Hindlimb muscle (tissue), 1 donor: Measurements from ENCODE around the gene SNU13. TPM values are rescaled to one million over a fixed set of nuclear protein-coding genes. Genes with fewer than 3 reads are reported as not detected.
"Not testable (repeated sequence)": the region's sequence is repeated elsewhere in the genome, so short reads cannot be mapped to it uniquely, and the experiment has no call there.

ENCODE experiments used
- DNase-seq: peaks from one replicate; pipeline ENCODE4 v3.0.0-alpha.2; 2013
- polyA plus RNA-seq: library from polyadenylated mRNA; unstranded; fragments of 120-200 nt; gene quantifications from one replicate; pipeline ENCODE4 v1.2.1, GENCODE V29; 2013; ENCODE audit not compliant: insufficient read length

The SNU13 gene
- polyA plus RNA-seq, 1 donor = 115 TPM

DNA sequence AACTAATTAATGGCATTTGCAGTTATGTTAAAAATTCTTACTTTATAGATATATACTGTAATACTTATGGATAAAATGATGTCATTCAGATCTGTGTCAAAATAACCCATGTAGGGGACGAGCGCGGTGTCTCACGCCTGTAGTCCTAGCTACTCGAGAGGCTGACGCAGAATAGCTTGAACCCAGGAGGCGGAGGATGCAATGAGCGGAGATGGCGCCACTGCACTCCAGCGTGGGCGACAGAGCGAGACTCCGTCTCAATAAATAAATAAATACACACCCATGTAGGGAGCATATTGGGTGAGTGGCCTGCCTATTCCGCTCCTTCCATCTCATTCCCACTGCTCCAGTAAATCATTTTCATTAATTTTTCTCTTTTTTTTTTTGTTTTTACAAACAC is 7.1 kb downstream of the SNU13 start:
- DNase-seq = no peak

DNA sequence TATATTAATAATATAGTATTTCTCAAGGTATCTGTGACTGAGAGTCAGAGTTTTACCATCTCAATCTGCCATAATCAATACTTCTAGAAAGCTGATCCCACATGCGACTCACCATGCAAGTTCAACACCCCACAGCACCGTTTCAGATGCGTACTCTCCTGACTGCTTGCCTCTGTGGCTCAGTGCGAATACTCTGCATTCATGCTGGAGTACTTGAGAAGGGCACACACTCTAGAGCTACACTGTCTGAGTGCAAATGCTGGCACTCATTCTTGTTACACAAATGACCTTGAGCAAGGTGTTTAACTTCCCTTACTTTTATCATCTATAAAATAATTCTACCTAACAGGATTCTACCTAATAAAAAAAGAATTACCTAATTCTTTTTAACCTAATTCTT is 12.5 kb downstream of the SNU13 start:
- DNase-seq = no peak

DNA sequence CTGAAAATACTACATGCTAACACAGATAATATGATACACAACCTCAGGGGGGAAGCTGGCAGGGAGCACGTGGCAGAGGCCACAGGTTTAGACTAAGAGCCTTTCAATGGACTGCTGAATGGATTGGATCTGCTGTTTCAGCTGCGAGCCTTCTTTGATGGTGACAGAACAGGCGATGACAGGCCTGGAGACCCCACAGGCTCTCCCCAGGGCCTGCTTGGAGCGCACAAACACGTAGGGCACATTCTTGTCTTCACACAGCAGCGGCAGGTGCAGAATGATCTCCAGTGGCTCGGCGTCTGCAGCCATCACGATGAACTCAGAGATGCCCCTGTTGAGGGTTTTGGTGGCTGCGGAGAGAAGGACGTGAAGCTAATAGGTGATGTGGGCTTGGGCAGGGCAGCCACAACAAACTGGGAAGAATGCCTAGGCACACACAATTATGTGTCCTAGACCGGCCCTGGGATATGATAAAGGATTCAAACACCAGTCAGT is 13.8 kb downstream of the SNU13 start:
- no peak for DNase-seq

DNA sequence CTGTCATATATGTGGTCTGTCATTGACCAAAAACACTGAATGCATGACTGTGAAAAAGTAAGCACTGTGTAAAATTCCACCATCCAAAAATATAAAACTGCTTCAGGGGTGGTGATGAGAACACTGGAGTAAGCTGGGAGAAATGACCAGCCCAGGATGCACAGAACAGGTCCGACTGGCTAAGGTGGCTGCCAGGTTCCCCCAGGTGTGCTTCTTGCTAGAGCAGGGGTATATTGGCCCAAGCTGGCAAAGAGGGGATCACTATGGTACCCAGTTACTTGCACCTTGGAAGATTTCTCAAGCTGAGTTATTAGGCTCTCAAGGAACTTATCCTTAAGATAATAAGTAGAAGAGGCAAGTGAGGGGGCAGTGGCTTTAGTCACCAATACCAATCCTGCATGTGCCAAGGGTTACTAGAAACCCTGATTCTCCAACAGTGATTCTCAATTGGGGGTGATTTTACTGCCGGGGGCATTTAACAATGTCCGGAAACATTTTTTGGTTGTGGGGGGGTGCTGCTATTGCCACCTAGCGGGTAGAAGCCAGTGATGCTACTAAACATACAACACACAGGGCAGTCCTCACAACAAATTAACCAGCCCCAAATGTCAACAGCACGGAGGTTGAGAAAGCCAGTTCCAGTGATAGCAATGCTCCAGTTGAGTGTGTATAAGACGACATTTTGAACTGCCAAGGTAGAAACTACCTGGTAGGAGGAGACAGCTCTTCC is 15.7 kb downstream of the SNU13 start:
- no peak for DNase-seq

DNA sequence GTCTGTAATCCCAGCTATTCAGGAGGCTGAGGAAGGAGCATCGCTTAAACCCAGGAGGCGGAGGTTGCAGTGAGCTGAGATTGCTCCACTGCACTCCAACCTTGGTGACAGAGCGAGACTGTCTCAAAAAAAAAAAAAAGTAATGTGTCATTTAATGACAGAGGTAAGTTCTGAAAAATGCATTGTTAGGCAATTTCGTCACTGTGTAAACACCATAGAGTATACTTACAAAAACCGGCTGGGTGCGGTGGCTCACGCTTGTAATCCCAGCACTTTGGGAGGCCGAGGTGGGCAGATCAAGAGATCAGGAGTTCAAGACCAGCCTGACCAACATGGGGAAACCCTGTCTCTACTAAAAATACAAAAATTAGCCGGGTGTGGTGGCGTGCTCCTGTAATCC is 16.6 kb downstream of the SNU13 start:
- DNase-seq = not testable (repeated sequence)

DNA sequence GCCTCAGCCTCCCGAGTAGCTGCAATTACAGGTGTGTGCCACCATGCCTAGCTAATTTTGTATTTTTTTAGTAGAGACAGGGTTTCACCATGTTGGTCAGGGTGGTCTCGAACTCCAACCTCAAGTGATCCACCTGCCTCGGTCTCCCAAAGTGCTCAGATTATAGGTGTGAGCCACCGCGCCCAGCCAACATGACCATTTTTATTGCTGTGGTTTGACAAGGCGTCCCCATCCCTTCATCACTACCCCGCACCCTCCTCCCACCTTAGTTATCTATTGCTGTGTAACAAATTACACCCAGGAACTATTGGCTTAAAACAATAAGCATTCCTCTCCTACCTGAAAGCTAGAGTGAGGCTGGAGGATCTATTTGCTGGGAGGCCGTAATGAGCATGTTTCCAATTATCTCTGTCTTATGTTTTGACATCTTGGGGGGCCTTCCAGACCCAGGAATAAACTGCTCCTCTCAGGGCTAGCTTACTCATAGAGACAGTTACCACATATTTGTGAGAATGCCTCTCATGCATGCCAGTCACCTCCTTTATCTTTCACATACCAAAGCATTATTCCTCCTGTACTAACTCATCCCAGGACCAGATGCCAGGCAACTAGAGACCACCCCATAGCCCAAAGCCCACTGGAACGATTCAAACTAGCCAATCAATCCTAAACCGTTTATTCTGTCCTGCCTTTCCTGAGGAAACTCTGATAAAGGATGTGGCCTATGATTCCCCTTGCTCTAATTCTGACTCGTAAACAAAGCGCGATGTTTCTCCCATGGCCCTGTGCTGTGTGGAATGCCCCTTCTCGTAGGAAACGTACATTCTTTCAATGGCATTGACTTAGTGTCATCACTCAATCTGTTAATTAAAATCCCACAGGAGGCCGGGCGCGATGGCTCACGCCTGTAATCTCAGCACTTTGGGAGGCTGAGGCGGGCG is 19.4 kb downstream of the SNU13 start:
- DNase-seq = no peak

DNA sequence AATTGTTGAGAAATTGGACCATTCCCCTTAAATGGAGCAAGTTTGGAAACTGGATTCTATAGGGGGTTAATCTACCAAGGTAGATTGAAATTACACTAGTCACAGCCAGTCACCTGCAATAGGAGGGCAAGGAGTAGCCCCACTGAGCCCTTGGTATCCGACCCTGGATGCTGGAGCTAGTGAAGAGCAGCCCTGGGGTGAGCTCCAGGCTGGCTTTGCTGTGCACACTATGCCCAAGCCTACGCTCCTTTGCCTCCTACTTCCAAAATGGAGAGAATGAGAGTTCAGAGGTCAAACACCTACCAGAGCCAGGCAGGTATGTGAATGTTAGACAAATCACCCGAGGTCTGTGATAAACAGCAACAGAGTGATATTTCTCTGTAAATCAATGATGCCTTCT is 23.7 kb downstream of the SNU13 start:
- no peak for DNase-seq

DNA sequence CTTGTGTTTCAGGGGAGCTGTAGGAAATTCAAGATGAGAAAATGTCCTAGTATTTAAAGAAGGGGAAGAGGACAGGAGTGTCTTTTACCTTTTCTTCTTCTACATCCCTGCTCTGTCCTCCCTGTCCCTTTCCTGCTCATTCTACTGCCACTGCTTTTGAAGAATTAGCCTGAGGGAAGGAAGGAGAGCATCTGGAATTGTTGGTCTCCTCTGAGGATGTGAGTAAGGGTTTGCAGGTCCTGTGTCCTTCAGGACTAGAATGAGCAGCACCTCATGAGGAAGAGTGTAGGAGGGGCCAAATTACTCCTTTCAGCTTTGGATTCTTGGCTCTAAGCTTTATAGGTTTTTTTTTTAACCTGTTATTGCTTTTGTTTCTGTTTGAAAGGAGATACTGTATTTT is 24.2 kb downstream of the SNU13 start:
- no peak for DNase-seq

DNA sequence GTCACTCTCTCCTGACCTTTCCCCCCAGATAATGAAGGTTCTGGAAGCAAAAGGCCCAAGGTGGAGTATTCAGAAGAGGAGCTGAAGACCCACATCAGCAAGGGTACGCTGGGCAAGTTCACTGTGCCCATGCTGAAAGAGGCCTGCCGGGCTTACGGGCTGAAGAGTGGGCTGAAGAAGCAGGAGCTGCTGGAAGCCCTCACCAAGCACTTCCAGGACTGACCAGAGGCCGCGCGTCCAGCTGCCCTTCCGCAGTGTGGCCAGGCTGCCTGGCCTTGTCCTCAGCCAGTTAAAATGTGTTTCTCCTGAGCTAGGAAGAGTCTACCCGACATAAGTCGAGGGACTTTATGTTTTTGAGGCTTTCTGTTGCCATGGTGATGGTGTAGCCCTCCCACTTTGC is 25.1 kb downstream of the SNU13 start:
- not testable (repeated sequence) for DNase-seq

DNA sequence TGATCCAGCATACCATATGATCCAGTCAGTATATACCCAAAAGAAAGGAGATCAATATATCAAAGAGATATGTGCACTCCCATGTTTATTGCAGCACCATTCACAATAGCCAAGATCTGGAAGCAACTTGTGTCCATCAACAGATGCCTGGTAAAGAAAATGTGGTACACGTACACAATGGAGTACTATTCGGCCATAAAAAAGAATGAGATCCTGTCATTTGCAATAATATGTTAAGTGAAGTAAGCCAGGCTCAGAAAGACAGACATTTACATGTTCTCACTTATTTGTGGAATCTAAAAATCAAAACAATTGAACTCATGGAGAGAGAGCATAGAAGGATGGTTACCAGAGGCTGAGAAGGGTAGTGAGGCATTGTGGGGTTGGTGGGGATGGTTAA is 27.0 kb downstream of the SNU13 start:
- no peak for DNase-seq

DNA sequence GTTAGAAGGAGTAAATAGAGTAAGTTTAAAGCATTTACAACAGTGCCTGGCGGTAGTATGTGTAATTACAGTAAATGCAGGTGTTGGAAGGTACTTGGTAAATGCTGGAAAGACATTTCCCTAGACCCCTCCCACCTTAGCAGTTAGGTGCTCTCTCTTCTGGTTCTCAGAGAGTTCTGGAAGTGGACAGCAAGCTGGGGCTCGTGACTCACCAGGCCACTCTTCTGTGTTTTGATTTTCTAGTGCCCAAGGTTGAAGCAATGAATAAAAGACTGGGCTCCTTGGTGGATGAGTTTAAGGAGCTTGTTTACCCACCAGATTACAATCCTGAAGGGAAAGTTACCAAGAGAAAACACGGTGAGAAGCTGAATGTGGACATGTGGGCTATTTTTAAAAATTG is 27.6 kb downstream of the SNU13 start:
- no peak for DNase-seq

DNA sequence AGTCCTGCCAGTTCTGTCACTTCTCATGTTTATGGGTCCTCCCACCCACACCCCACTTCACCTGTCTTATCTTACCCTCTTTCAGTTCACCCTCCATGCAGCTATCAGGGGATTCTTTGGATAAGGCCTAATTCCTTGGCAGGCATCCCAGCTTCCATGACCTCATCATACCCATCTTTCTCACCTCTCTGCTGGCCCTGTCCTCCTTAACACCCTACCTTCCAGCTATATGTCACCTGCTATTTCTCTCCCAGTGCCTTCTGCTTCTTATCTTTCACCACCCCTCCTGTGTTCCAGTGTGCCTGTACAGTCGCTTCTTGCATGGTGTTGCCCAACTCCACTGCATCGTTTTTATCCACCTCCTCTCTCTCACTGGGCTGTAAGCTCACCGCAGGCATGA is 28.3 kb downstream of the SNU13 start:
- DNase-seq = no peak

DNA sequence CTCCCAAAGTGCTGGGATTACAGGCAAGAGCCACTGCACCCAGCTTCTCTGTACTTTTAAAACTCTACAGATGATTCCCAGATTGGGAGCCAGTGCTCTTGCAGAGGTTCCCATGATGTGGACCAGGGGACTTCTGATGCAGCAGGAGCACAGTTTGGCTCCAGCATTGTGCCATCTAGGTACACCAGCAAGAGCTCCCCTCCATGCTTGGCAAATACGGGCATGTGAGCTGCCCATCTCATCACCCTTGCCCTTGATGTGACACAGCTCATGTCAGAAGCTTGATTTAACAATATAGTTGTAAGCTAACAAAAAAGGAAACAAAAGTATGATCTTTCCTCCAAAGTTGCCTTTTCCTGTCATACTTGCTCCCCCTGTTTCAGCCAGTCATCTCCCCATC is 28.7 kb downstream of the SNU13 start:
- no peak for DNase-seq

DNA sequence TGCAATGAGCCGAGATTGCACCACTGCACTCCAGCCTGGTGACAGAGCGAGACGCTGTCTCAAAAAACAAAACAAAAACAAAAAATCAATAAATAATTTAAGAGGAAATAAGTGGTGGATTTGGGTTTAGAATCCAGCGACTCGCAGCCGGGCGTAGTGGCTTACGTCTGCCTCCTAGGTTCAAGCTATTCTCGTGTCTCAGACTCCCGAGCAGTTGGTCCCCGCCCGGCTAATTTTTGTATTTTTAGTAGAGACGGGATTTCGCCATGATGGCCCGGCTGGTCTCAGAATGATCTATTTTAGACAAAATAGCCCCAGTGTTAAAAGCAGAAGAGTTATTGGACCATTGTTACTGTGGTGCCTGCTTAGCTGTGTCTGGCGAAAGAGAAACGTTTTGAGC is 29.8 kb downstream of the SNU13 start:
- no peak for DNase-seq

DNA sequence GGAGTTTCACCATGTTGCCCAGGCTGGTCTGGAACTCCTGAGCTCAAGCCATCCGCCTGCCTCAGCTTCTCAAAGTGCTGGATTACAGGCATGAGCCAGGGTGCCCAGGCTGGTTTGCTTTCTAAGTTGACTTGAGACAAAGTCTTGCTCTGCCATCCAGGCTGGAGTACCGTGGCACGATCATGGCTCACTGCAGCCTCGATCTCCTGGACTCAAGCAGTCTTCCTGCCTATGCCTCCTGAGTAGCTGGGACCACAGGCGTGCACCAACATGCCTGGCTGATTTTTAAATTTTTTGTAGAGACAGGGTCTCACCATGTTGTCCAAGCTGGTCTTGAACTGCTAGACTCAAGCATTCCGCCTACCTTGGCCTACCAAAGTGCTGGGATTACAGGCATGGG is 31.0 kb downstream of the SNU13 start:
- no peak for DNase-seq

DNA sequence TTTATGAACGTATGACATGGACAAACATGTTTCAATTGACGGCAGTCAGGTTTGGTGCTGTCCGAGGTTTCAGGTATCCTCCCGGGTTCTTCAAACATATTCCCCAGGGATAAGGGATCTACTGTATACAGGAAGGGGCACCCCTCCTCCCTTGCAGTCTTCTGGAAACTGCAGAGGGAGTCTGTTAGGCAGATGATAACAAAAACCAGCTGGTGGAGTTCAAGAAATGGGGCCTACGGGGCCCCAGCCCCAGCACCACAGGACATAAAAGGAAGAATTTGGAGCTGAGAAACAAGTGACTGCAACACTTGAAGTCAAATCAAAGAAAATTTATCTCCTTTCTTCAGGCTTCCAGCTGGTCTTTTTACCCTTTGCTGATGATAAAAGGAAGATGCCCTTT is 32.1 kb downstream of the SNU13 start:
- DNase-seq = no peak

DNA sequence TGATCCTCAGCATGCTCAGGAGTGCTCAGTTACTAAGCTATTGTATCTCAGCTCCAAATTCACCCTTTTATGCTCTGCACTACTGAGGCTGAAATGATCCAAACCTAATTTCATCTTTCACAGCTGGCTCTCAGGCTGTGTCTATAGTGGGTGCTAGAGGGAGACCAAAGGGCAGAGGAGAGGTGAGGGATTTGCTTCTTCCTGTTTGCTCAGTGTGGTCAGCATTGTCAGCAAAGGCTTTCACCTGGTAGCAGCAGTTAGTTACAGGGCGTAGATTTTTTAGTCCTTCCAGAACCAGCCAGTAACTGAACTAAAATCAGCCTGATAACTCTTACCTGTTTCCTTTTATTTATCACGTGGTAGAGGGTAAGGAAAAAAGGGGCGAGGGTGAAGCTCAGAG is 34.3 kb downstream of the SNU13 start:
- no peak for DNase-seq

DNA sequence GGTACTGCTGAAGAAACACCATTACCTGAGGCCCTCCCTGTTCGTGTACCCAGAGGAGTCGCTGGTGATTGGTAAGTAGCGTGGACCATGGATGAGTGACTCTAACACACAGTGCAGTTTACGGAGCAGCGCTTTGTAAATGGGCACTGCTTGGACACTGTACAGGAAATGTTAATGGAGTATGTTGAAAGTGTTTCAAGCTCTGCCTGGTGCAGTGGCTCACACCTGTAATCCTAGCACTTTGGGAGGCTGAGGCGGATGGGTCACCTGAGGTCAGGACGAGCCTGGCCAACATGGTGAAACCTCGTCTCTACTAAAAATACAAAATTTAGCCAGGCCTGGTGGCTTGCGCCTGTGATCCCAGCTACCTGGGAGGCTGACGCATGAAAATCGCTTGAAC is 37.8 kb downstream of the SNU13 start:
- DNase-seq = no peak

DNA sequence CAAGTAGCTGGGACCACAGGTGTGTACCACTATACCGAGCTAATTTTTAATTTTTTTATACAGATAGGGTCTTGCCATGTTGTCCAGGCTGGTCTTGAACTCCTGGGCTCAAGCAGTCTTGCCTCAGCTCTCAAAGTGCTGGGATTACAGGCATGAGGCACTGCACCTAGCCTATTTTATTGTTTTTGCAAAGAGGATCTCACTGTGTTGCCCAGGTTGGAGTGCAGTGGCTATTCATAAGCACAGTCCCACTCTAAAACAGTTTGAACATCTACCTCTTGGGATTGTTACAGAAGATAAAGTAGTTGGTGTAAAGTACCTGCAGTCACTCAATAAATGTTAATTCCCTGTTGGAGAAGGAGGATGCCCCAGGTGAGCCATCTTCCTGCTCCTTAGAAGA is 38.4 kb downstream of the SNU13 start:
- no peak for DNase-seq

DNA sequence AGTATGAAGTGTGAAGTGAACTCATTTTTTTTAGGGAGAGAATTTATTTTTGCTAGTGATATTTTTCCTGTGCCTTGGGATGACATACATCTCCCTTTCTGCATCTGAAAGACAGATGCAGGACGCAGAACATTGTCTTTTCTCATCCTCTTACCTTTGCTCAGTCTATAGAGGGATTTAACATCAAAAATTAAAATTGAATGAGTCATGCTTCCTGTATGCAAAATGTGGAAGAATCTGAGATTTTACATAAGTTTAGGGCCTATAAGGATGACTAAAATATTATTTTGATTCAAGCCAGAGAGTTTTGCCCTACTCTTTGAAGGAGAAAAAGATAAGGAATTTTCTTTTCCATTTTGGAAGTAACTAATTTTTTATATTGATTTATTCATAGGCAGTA is 40.2 kb downstream of the SNU13 start:
- no peak for DNase-seq

DNA sequence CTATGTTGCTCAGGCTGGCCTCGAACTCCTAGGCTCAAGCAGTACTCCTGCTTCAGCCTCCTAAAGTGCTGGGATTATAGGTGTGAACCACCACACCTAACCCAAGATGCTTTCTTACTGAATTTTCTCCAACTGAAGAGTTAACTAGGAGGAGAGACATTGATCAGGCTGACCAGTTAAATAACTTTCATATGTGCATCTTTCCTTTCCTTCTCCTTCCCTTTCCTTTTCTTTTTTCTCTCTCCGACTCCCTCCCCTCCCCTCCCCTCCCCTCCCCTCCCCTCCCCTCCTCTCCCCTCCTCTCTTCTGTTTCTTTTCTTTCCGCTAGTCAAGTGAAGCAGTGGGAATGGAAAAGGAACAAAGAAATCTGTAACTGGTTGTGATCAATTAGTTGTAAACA is 40.9 kb downstream of the SNU13 start:
- DNase-seq = no peak

DNA sequence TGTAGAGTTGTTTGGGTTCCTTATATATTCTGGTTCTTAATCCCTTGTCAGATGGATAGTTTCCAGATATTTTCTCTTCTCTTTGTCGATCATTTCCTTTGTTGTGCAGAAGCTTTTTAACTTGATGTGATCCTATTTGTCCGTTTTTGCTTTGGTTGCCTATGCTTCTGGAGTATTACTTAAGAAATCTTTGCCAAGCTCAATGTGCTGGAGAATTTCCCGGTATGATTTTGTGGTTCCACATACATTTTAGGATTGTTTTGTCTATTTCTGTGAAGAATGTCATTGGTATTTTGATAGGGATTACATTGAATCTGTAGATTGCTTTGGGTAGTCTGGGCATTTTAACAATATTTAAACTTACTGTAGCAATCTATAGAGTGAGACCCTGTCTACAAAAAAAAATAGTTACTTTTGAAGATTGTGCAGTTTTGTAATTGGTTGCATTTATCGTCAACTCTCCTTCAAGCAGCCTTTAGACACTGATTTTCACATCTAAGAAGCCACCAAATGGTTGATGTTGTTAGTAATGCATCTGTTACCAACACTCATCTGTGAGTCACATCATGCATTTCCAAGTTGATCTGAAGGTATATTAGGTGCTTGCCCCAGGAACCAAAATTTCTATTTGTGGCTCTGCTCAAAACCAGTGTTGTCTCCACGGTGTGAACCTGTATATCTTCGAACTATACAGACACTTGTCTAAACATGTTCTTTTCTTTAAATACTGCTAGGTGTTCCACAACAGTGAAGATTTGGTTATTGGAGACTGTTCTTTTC is 46.1 kb downstream of the SNU13 start:
- DNase-seq = no peak

DNA sequence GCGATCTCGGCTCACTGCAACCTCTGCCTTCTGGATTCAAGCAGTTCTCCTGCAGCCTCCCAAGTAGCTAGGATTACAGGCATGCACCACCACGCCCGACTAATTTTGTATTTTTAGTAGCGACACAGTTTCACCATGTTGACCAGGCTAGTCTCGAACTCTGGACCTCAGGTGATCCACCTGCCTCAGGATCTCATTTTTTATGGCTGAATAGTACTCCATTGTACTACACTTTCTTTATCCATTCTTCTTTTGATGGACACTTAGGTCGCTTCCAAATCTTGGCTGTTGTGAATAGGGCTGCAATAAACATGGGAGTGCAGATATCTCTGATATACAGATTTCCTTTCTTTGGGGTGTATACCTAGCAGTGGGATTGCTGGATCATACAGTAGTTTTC is 46.8 kb downstream of the SNU13 start:
- no peak for DNase-seq
